Keratinocyte (primary cell): Measurements from ENCODE around the gene GALNS. TPM values are rescaled to one million over a fixed set of nuclear protein-coding genes. Genes with fewer than 3 reads are reported as not detected.

Source experiments
- DNase-seq: peaks from one replicate; pipeline ENCODE4 v3.0.0-alpha.2; 2011; ENCODE audit warnings: low read depth, missing footprints, low spot score
- FAIRE-seq: peaks from 2 replicates; lab custom pipeline; 2011; peaks lifted over from hg19 to GRCh38; lab: Jason Lieb, UNC
- H2AFZ ChIP-seq: 2 replicates; pipeline ENCODE4 v1.6.0; 2012; ENCODE audit warnings: low read length, control low read depth, inconsistent platforms; ENCODE audit not compliant: control insufficient read depth
- H3K27ac ChIP-seq: 2 replicates; pipeline ENCODE4 v1.5.1; 2011; ENCODE audit warnings: low read length; ENCODE audit not compliant: control insufficient read depth, insufficient read depth
- H3K27me3 ChIP-seq: 3 replicates; pipeline ENCODE4 v1.6.0; 2011; ENCODE audit warnings: low read length; ENCODE audit not compliant: control insufficient read depth, insufficient read depth; ENCODE audit errors: extremely low read depth
- H3K36me3 ChIP-seq, 2 experiments: 2 replicates in 1 of 2; 3 replicates in 1 of 2; pipeline ENCODE4 v1.5.1; 2011; ENCODE audit warnings: low read length in 2 of 2, mild to moderate bottlenecking in 1 of 2; ENCODE audit not compliant: control insufficient read depth in 2 of 2, insufficient read depth in 2 of 2; ENCODE audit errors: extremely low read depth in 1 of 2
- H3K4me1 ChIP-seq: 3 replicates; pipeline ENCODE4 v1.5.1; 2011; ENCODE audit warnings: low read length; ENCODE audit not compliant: control insufficient read depth, insufficient read depth; ENCODE audit errors: extremely low read depth
- H3K4me2 ChIP-seq: 3 replicates; pipeline ENCODE4 v1.6.0; 2011; ENCODE audit warnings: low read depth, low read length; ENCODE audit not compliant: control insufficient read depth, insufficient read depth; ENCODE audit errors: extremely low read depth
- H3K4me3 ChIP-seq, 3 experiments: fragments of 200-600 bp in 1 of 3; sonication (generic) in 1 of 3; 2 replicates in 2 of 3; 3 replicates in 1 of 3; pipeline ENCODE4 v1.5.1; 2011 to 2016; ENCODE audit warnings: low read length in 3 of 3, mild to moderate bottlenecking in 3 of 3, control low read depth in 2 of 3, inconsistent platforms in 1 of 3, low read depth in 1 of 3, mixed read lengths in 1 of 3, mixed run types in 1 of 3, moderate library complexity in 1 of 3; ENCODE audit not compliant: control insufficient read depth in 2 of 3, insufficient read depth in 2 of 3; ENCODE audit errors: extremely low read depth in 1 of 3
- H3K79me2 ChIP-seq: 2 replicates; pipeline ENCODE4 v1.6.0; 2012; ENCODE audit warnings: low read length; ENCODE audit not compliant: control insufficient read depth, insufficient read depth
- H3K9ac ChIP-seq: 3 replicates; pipeline ENCODE4 v1.6.0; 2011; ENCODE audit warnings: low read length; ENCODE audit not compliant: control insufficient read depth, insufficient read depth; ENCODE audit errors: extremely low read depth
- H3K9me1 ChIP-seq: 3 replicates; pipeline ENCODE4 v1.6.0; 2011; ENCODE audit warnings: low read length; ENCODE audit not compliant: control insufficient read depth, insufficient read depth; ENCODE audit errors: extremely low read depth
- H3K9me3 ChIP-seq: 2 replicates; pipeline ENCODE4 v1.5.1; 2012; ENCODE audit warnings: low read depth, low read length; ENCODE audit not compliant: control insufficient read depth
- H4K20me1 ChIP-seq: 3 replicates; pipeline ENCODE4 v1.6.0; 2011; ENCODE audit warnings: low read length; ENCODE audit not compliant: control insufficient read depth, insufficient read depth; ENCODE audit errors: extremely low read depth
- EZH2 ChIP-seq: IDR thresholded peaks from one replicate; pipeline ENCODE4 v1.6.1; 2012; ENCODE audit warnings: inconsistent platforms, mild to moderate bottlenecking, low read length, moderate library complexity
- dilution Hi-C: fragments of 300-500 bp; cut with MboI; formaldehyde crosslinking; loops from one replicate; pipeline ENCODE4 v1.7.0; 2020; ENCODE audit warnings: low sequenced_read_pairs; ENCODE audit not compliant: extremely low pct_ligation_motif_present
- polyA plus RNA-seq, 5 experiments: library from polyadenylated mRNA; depleted of rRNA in 3 of 5; stranded (reverse) in 3 of 5; stranded (forward) in 1 of 5; unstranded in 1 of 5; fragments of >200 nt; gene quantifications; 1 replicate in 1 of 5; 2 replicates in 3 of 5; 3 replicates in 1 of 5; pipeline versions ENCODE4 v1.2.1 to v1.2.3, GENCODE V29; 2011 to 2012; ENCODE audit warnings: missing spikeins in 2 of 5, low read depth in 1 of 5, low replicate concordance in 1 of 5
- TF ChIP-seq, protein P1 (sequence below), 3 experiments: IDR thresholded peaks in 1 of 3; conservative IDR thresholded peaks in 1 of 3; optimal IDR thresholded peaks in 1 of 3; 2 replicates in 2 of 3; 3 replicates in 1 of 3; pipeline versions ENCODE3 to v1.5.1; 2011; ENCODE audit warnings: low read length in 3 of 3, mild to moderate bottlenecking in 3 of 3, moderate library complexity in 2 of 3, control low read depth in 1 of 3, inconsistent platforms in 1 of 3; ENCODE audit not compliant: insufficient read depth in 2 of 3; ENCODE audit errors: extremely low read depth in 1 of 3

The GALNS gene
- polyA plus RNA-seq, 1 donor (not counting 4 experiments of a cell fraction or from before 2014, with no cell fraction given) = 8.3 TPM

DNA sequence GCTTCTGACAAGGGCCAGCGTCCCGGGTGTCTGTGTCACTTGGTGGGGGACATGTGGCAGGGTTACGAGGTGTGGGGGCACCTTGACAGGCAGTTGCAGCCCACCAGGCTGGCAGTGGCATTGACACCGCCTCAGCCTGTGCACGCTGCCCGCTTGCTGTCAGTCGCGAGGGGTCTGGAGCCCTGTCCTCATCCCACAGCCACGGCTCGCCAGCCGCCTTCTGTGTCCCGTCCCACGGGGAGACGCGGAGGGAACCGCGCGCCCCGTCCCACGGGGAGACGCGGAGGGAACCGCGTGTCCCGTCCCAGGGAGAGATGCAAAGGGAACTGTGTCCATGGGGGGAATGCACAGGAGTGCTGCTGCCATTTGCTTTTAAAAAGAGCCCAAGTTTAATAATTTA, 6.2 kb upstream of the GALNS start:
- peaks cover 3 to 18% of the 10 kb centered on the region in 2 experiments for H3K36me3 ChIP-seq
- no peak for TF ChIP-seq EZH2
- TF ChIP-seq, protein P1, sequence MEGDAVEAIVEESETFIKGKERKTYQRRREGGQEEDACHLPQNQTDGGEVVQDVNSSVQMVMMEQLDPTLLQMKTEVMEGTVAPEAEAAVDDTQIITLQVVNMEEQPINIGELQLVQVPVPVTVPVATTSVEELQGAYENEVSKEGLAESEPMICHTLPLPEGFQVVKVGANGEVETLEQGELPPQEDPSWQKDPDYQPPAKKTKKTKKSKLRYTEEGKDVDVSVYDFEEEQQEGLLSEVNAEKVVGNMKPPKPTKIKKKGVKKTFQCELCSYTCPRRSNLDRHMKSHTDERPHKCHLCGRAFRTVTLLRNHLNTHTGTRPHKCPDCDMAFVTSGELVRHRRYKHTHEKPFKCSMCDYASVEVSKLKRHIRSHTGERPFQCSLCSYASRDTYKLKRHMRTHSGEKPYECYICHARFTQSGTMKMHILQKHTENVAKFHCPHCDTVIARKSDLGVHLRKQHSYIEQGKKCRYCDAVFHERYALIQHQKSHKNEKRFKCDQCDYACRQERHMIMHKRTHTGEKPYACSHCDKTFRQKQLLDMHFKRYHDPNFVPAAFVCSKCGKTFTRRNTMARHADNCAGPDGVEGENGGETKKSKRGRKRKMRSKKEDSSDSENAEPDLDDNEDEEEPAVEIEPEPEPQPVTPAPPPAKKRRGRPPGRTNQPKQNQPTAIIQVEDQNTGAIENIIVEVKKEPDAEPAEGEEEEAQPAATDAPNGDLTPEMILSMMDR (optimal IDR thresholded peaks at IDR 0.05 in 1 of 3, IDR thresholded peaks at IDR 0.05 in 1 of 3, conservative IDR thresholded peaks at IDR 0.05 in 1 of 3; ENCODE audit: extremely low read depth in 1 of 3, insufficient read depth in 2 of 3, low read length in 3 of 3) = no peak
- no peak overlapping the region for H3K4me3 ChIP-seq
- no peaks in the 10 kb centered on the region for H3K4me1 ChIP-seq
- DNase-seq = no peak
- dilution Hi-C loops = no loop called here
- no peak overlapping the region for H3K9ac ChIP-seq
- no peaks in the 10 kb centered on the region for H3K79me2 ChIP-seq
- H3K9me3 ChIP-seq = no peaks in the 10 kb centered on the region
- no peak overlapping the region for H3K4me2 ChIP-seq
- H4K20me1 ChIP-seq = no peaks in the 10 kb centered on the region
- H3K27me3 ChIP-seq = peaks cover 4% of the 10 kb centered on the region
- no peak for FAIRE-seq
- no peaks in the 10 kb centered on the region for H3K9me1 ChIP-seq
- no peak overlapping the region for H3K27ac ChIP-seq
- H2AFZ ChIP-seq = no peak overlapping the region

DNA sequence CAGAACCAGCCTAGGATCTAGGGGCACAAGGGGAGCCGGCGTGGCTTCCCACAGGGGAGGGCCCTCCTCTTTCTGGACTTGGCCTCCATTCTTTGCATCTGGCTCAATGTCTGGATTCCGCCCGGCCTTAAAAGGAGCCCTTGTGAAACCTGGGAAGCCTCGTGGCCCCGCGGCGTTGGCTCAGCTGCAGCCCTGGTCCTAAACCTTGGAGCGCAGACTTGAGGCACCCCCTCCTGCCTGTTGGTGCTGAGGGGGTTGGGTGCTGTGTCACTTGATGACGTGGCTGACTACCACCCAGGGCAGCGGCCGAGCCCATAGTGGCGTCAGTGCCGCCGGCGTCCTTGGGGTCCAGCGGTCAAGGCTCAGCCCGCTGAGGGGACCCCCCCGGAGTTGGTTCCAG, 4.6 kb upstream of the GALNS start:
- no peak overlapping the region for H3K9ac ChIP-seq
- H3K4me1 ChIP-seq = no peaks in the 10 kb centered on the region
- H3K4me3 ChIP-seq = no peak overlapping the region
- no peak overlapping the region for H3K27ac ChIP-seq
- H3K4me2 ChIP-seq = no peak overlapping the region
- no peak overlapping the region for H2AFZ ChIP-seq
- dilution Hi-C loops = no loop called here
- no peaks in the 10 kb centered on the region for H3K9me1 ChIP-seq
- TF ChIP-seq, protein P1 (optimal IDR thresholded peaks at IDR 0.05 in 1 of 3, IDR thresholded peaks at IDR 0.05 in 1 of 3, conservative IDR thresholded peaks at IDR 0.05 in 1 of 3; ENCODE audit: extremely low read depth in 1 of 3, insufficient read depth in 2 of 3, low read length in 3 of 3) = no peak
- no peak for TF ChIP-seq EZH2
- peaks cover 3% of the 10 kb centered on the region for H3K79me2 ChIP-seq
- H4K20me1 ChIP-seq = no peaks in the 10 kb centered on the region
- FAIRE-seq = no peak
- DNase-seq = no peak
- peaks cover 3 to 18% of the 10 kb centered on the region in 2 experiments for H3K36me3 ChIP-seq
- no peaks in the 10 kb centered on the region for H3K9me3 ChIP-seq
- no peaks in the 10 kb centered on the region for H3K27me3 ChIP-seq
